Measurements from ENCODE around the gene SHISAL2A. TPM values are rescaled to one million over a fixed set of nuclear protein-coding genes. Genes with fewer than 3 reads are reported as not detected.

Gene SHISAL2A
- total RNA-seq: 0.65 TPM in 1 of 2 replicates, not detected in the other
- long read RNA-seq: 0 reads

DNA sequence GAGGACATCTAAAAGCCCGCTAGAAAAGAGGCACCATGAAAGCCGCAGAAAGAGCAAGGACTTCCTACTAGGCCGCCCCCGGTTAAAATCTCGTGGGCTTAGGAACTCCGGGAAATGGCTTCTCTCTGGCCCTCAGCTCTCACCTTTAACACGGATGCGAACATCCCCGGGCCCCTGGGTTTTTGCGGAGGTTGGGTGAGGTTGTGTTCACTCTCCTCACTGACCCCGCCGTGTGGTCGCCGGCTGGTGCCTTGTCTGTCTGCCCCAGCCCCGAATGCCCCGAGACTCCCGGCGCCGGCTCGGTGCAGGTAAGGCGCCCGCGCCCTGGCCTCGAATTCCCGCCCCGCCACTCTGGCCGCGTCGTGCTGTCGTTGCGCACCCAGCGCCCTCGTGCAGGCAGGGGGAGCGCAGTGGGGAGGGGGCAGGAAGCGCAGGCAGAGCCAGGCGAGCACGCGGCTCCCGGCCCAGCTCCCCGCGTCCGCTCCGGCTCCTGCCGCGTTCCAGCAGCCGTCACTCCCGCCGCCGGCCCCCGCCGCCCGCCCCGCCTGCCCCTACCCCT lies at the start of gene SHISAL2A:
Gene SHISAL2A, plus strand, starts transcription at position 437 of the 559 bp plus-strand sequence. CDS start 326 bp downstream, outside the sequence.
- peaks cover 32% of the 10 kb centered on the region for H3K4me1 Mint-ChIP-seq
- H3K27me3 Mint-ChIP-seq (ENCODE audit: low read depth): peaks cover 58% of the 10 kb centered on the region
- TF ChIP-seq, protein P1, sequence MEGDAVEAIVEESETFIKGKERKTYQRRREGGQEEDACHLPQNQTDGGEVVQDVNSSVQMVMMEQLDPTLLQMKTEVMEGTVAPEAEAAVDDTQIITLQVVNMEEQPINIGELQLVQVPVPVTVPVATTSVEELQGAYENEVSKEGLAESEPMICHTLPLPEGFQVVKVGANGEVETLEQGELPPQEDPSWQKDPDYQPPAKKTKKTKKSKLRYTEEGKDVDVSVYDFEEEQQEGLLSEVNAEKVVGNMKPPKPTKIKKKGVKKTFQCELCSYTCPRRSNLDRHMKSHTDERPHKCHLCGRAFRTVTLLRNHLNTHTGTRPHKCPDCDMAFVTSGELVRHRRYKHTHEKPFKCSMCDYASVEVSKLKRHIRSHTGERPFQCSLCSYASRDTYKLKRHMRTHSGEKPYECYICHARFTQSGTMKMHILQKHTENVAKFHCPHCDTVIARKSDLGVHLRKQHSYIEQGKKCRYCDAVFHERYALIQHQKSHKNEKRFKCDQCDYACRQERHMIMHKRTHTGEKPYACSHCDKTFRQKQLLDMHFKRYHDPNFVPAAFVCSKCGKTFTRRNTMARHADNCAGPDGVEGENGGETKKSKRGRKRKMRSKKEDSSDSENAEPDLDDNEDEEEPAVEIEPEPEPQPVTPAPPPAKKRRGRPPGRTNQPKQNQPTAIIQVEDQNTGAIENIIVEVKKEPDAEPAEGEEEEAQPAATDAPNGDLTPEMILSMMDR (conservative IDR thresholded peaks at IDR 0.05): no peak
- peak within 1 kb of the TSS; percentile 67 for H3K4me3 Mint-ChIP-seq
- no peaks in the 10 kb centered on the region for H3K36me3 Mint-ChIP-seq (ENCODE audit: low read depth)
- peaks cover 3% of the 10 kb centered on the region for H3K9me3 Mint-ChIP-seq
- H3K27ac Mint-ChIP-seq (ENCODE audit: unreplicated experiment): no peak within 1 kb of the TSS
- DNase-seq (ENCODE audit: low read depth, low spot score): peak; percentile 40

DNA sequence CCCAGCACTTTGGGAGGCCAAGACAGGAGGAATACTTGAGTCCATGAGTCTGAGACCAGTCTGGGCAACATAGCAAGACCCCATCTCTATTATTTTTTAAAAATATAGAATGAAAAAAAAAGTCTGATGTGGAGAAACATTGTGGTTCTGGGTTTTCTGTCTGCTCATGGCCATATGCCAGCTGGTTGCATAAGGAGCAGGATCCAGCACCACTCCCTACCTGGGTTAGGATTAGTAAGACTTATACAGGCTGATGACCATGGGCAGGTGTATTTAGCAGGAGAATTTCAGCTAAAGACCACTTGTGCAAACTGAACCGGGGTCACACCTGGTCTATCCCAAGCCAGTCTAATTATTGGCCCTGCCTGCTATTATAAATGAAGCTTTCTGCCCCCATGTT lies 47.5 kb upstream of the SHISAL2A start:
- TF ChIP-seq, protein P1 (conservative IDR thresholded peaks at IDR 0.05): no peak
- Mint-ChIP-seq H3K27ac (ENCODE audit: unreplicated experiment) (no peak overlapping the region), H3K4me3 (no peak overlapping the region), H3K4me1 (peaks cover 19% of the 10 kb centered on the region), H3K36me3 (ENCODE audit: low read depth) (no peaks in the 10 kb centered on the region), H3K9me3 (no peaks in the 10 kb centered on the region), H3K27me3 (ENCODE audit: low read depth) (no peaks in the 10 kb centered on the region)
- DNase-seq (ENCODE audit: low read depth, low spot score): no peak

DNA sequence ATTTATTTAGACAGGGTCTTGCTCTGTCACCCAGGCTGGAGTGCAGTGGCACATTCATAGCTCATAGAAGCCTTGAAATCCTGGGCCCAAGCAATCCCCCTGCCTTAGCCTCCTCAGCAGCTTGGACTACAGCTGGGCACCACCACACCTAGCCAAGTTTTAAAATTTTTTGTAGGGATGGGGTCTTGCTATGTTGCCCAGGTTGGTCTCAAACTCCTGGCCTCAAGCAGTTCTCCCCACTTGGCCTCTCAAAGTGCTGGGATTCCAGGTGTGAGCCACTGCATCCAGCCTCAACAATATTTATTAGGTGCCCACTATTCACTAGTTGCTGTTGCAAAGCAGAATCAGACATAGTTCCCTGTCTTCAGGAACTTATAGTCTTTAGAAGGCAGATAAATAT lies 44.9 kb upstream of the SHISAL2A start:
- no peak for DNase-seq (ENCODE audit: low read depth, low spot score)
- TF ChIP-seq, protein P1 (conservative IDR thresholded peaks at IDR 0.05): no peak
- Mint-ChIP-seq H3K27ac (ENCODE audit: unreplicated experiment) (no peak overlapping the region), H3K9me3 (no peaks in the 10 kb centered on the region), H3K4me3 (no peak overlapping the region), H3K36me3 (ENCODE audit: low read depth) (no peaks in the 10 kb centered on the region), H3K4me1 (peaks cover 31% of the 10 kb centered on the region), H3K27me3 (ENCODE audit: low read depth) (no peaks in the 10 kb centered on the region)

DNA sequence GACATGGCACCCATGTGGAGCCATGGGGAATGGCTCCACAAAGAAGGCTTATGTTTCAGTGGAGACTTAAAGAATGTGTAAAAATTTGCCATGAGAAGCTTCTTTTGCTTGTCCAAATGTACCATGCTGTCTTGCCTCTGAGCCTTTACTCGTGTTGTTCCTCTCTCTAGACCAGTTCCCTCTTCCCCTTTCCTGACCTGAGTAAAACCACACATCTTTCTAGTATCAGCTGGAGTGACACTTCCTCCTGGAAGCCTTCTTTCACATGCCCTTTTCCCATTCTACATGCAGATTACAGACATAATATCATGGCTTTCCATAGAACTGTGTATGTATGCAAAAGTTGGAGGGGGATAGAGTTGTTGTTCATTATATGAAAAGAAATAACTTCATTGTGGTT lies 44.4 kb upstream of the SHISAL2A start:
- Mint-ChIP-seq H3K36me3 (ENCODE audit: low read depth) (no peaks in the 10 kb centered on the region), H3K9me3 (no peaks in the 10 kb centered on the region), H3K4me1 (peaks cover 31% of the 10 kb centered on the region), H3K27ac (ENCODE audit: unreplicated experiment) (peak overlapping the region; percentile 55), H3K27me3 (ENCODE audit: low read depth) (no peaks in the 10 kb centered on the region), H3K4me3 (no peak overlapping the region)
- no peak for DNase-seq (ENCODE audit: low read depth, low spot score)
- TF ChIP-seq, protein P1 (conservative IDR thresholded peaks at IDR 0.05): no peak

DNA sequence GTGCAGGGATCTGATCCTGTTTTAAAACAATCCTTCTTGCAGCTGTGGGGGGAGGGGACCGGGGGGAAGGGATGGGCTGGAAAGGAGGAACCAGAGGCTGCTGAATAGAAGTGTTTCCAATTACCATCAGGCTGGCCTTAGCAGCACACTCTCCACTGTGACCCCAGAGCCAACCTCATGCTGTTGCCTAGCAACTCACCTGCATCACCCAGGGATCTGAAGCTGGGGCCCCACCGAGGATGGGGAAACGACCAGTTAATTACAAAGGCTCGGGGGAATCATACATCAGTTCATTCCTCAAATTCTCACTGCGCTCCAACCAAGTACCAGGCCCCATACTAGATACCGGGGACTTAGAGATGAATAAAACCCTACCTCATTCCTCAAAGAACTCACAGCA lies 42.7 kb upstream of the SHISAL2A start:
- peak overlapping the region; percentile 57 for H3K4me3 Mint-ChIP-seq
- no peaks in the 10 kb centered on the region for H3K9me3 Mint-ChIP-seq
- TF ChIP-seq, protein P1 (conservative IDR thresholded peaks at IDR 0.05): no peak
- no peaks in the 10 kb centered on the region for H3K27me3 Mint-ChIP-seq (ENCODE audit: low read depth)
- DNase-seq (ENCODE audit: low read depth, low spot score): peak; percentile 22
- H3K36me3 Mint-ChIP-seq (ENCODE audit: low read depth): no peaks in the 10 kb centered on the region
- peaks cover 35% of the 10 kb centered on the region for H3K4me1 Mint-ChIP-seq
- peak overlapping the region; percentile 76 for H3K27ac Mint-ChIP-seq (ENCODE audit: unreplicated experiment)

Data from neural crest cell (in vitro differentiated cells).